SH-SY5Y (cell line): Measurements from ENCODE around the gene KRTAP2-3.
"Not testable (repeated sequence)": the region's sequence is repeated elsewhere in the genome, so short reads cannot be mapped to it uniquely, and the experiment has no call there.

Experiments used
- GATA2 ChIP-seq: IDR thresholded peaks from 2 replicates; pipeline ENCODE4 v1.6.1; 2011; ENCODE audit warnings: mild to moderate bottlenecking, low read depth, low read length
- GATA3 ChIP-seq: IDR thresholded peaks from 2 replicates; pipeline ENCODE4 v1.6.1; 2011; ENCODE audit warnings: low read depth, mild to moderate bottlenecking, low read length, moderate library complexity

The KRTAP2-3 gene, protein sequence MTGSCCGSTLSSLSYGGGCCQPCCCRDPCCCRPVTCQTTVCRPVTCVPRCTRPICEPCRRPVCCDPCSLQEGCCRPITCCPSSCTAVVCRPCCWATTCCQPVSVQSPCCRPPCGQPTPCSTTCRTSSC

DNA sequence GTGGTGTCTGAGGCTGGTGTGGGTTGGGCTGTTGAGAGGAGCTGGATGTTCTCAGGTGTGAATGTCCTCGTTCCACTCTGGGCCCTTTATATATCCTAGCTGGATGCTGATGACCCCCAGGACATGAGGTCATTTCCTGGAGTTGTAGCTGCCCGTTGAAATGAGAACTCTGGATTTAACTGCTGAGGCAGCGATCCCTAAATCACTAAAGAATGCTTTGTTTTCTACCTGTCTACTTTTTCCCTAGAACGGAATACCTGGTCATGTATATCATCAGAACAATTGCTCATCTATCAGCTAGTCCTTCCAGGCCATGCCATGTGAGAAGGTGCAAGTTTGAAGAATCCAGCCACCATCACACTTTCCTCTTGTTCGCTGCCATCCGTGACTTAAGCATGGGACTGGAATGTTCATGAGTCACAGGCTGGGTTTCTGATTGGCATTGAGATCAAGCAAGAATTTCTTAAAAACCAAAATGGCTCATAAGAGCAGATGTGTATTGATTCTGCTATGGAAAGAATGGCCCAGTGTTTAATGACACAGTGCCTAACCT lies at the start of gene KRTAP2-3:
TSS of gene KRTAP2-3 (minus strand) at position 63 of the 553 bp plus-strand sequence. CDS start 64 bp downstream, outside the sequence.
- TF ChIP-seq GATA2 (no peak), GATA3 (no peak)

DNA sequence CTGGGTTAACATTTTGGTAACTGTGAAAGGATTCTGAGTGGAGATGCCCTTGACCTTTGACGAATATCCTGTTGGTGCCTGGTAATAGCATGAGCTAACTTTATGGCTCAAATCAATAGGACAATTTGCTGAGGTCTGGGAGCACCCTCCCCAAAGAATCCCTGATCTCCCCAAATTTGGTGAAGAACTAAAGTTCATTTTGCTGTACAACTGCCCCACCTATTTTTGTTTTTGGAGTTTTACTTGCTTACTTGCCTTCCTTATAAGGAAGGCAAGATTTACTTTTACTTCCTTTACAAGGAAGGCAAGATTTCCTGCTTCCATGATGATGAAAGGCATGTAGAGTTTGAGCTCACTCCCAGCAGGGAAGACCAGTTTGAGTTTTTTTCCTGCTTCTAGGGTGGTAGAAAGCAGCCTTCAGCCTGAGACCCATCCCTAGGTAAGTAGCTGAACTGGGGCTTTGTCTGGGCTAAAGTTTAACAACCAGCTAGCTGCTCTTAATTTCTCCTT lies 48.1 kb upstream of the KRTAP2-3 start:
- TF ChIP-seq GATA3 = no peak
- no peak for TF ChIP-seq GATA2

DNA sequence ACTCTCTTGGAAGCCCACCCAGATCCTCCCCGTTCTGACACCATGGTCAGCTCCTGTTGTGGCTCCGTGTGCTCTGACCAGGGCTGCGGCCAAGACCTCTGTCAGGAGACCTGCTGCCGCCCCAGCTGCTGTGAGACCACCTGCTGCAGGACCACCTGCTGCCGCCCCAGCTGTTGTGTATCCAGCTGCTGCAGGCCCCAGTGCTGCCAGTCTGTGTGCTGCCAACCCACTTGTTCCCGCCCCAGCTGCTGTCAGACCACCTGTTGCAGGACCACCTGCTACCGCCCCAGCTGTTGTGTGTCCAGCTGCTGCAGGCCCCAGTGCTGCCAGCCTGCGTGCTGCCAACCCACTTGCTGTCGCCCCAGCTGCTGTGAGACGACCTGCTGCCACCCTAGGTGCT lies 45.4 kb upstream of the KRTAP2-3 start, which contains the start of gene KRTAP4-9:
TSS of gene KRTAP4-9 (plus strand) at position 43 of the 400 bp plus-strand sequence. CDS start at position 43, 0 bp downstream.
- not testable (repeated sequence) for TF ChIP-seq GATA3, GATA2

DNA sequence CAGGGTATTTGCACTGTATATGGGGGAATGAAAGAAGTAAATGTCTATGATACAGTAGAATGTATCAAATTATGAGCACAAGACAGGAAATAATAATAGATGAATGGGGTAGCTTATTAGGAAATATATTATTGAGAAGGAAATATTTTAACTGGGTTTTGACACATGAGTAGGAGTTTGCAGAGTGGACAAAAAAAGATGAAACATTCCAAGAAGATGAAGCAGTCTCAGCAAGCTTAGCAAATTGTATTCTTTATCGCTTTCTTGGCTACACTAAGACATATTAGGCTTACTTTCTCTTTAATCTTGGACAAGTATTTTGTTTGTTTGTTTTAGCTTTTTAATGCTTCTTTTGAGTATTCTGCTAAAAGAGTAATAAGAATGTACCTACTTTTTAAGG lies 44.0 kb upstream of the KRTAP2-3 start:
- TF ChIP-seq GATA2 (no peak), GATA3 (no peak)

DNA sequence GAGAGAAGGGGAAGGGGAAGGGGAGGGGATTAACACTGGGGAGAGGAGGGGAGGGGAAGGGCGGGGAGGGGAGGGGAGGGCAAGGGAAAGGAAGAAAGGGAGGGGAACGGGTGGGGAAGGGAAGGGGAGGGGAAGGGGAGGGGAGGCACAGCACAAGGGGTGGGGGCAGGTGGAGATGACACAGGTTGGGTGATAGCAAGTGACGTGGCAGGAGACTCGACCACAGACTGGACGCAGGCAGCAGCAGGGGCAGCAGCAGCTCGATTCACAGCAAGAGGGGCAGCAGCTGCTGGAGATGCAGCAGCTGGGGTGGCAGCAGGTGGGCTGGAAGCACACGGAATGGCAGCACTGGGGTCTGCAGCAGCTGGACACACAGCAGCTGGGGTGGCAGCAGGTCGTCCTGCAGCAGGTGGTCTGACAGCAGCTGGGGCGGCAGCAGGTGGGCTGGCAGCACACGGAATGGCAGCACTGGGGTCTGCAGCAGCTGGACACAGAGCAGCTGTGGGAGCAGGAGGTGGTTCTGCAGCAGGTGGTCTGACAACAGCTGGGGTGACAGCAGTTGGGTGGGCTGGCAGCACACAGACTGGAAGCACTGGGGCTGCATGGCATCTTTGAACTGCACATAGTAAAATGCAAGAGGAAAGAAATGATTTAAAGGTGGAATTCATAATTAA lies 41.8 kb upstream of the KRTAP2-3 start, which contains the start of gene KRTAP4-16:
TSS of gene KRTAP4-16 (minus strand) at position 624 of the 674 bp plus-strand sequence. CDS start at position 624, 0 bp downstream.
- TF ChIP-seq GATA3 (no peak), GATA2 (no peak)

DNA sequence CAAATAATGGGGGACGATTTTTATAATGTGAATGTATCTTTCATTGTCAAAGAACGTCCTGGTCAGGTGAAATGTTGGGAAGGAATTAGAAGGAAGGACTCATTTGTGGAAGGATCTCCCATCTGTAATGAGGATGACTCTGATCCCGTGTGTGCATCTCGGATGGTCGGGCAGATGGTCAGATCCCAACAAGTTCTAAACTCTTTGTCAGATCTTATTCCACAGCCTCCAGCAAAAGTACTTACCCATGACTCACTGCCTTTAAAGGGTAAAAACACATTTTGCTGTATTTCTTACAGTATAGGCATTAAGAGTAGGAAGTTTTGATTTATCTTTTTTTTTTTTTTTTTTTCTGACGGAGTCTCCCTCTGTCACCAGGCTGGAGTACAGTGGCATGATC lies 38.6 kb upstream of the KRTAP2-3 start:
- TF ChIP-seq GATA3 (no peak), GATA2 (no peak)

DNA sequence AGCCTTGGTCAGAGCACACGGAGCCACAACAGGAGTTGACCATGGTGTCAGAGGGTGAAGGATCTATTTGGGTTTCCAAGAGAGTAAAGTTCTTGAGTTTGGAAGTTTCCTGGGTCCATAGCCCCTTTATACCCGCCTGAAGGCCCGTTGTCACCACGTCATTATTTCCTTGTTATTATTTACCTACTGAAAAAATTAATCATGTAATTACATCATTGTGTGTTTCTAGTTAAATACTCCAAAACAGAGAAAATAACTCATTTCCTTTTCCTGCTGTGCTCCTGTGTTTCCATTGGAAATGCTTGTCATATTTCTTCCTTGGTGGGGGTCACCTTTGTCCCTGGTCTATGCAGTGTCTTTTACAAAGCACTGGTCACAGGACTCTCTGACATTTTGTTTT lies 38.1 kb upstream of the KRTAP2-3 start, which contains the start of gene KRTAP4-8:
TSS of gene KRTAP4-8 (minus strand) at position 101 of the 400 bp plus-strand sequence. CDS start at position 43, 58 bp downstream.
- no peak for TF ChIP-seq GATA2
- no peak for TF ChIP-seq GATA3

DNA sequence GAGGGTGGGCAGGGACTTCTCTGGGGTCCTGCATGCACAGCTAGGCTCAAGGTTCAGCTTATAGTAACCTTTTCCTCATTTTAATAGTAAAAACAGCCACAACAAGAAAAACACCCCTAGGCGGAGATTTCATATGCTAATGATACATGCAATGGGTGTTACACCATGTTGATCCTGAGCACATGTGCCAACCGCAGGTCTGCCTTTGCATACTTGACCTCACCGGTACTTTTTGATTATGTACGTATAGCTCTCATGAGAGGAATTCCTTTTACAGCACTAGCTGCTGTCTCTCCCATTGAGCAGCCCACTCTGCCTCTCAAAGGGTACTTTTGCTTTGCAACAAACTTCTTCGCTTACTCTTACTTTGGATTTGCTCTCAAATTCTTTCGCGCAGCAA lies 36.1 kb upstream of the KRTAP2-3 start:
- TF ChIP-seq GATA3 (no peak), GATA2 (no peak)

DNA sequence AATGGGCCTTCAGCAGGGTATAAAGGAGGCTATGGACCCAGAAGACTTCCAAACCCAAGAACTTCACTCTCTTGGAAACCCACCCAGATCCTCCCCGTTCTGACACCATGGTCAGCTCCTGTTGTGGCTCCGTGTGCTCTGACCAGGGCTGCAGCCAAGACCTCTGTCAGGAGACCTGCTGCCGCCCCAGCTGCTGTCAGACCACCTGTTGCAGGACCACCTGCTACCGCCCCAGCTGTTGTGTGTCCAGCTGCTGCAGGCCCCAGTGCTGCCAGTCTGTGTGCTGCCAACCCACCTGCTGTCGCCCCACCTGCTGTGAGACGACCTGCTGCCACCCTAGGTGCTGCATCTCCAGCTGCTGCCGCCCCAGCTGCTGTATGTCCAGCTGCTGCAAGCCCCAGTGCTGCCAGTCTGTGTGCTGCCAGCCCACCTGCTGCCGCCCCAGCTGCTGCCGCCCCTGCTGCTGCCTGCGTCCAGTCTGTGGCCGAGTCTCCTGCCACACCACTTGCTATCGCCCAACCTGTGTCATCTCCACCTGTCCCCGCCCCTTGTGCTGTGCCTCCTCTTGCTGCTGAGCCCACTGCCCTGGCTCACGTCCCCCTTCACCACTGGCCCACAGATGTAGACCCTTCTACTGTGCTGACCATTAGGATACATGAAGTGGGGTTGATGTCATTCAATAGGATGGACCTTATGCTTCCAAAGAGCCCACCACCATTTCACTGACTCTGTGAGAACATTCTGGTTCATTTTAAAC lies 24.4 kb upstream of the KRTAP2-3 start, which contains the start of gene KRTAP4-7:
TSS of gene KRTAP4-7 (plus strand) at position 51 of the 757 bp plus-strand sequence. CDS start at position 108, 57 bp downstream.
- not testable (repeated sequence) for TF ChIP-seq GATA3, GATA2

DNA sequence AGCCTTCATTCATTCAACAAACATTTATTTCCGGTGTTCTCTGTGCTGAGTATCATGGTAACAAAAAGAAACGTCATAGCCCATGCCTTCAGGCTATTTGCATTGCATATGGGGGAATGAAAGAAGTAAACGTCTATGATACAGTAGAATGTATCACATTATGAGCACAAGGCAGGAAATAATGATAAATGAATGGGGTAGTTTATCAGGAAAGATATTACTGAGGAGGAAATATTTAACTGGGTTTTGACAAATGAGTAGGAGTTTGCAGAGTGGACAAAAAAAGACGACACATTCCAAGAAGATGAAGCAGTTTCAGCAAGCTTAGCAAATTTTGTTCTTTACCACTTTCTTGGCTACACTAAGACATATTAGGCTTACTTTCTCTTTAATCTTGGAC lies 22.7 kb upstream of the KRTAP2-3 start:
- no peak for TF ChIP-seq GATA2

DNA sequence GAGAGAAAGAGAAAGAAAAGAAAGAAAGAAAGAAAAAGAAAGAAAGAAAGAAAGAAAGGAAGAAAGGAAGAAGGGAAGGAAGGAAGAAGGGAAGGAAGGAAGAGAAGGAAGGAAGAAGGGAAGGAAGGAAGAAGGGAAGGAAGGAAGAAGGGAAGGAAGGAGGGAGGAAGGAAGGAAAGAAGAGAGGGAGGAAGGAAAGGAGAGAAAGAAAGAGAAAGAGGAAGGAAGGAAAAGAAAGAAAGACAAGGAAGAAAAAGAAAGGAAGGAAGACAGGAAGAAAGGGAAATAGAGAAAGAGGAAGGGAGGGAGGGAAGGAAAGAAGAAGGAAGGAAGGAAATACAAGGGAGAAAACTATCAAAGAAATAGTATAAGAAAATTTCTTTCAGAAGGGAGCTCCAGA lies 16.9 kb upstream of the KRTAP2-3 start:
- TF ChIP-seq GATA2 (no peak), GATA3 (no peak)

DNA sequence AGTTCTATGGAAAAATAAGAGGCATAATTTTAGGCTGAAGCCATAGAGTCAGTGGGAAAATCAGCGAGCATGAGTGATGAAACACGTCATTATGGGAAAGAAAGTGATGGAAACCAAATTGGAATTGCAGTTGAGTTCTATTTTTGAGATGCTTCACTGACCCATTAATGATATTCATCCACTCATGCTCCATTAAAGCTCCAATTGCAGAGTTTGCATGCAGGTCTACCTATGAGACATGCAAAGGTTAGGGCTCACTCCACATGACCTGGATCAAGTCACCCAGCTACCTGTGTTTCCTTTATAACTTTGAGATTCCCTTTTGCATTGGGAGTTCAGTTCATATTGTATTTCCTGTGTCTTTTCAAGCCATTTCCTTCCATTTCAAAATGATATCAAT lies 13.8 kb upstream of the KRTAP2-3 start:
- no peak for TF ChIP-seq GATA3
- TF ChIP-seq GATA2 = no peak

DNA sequence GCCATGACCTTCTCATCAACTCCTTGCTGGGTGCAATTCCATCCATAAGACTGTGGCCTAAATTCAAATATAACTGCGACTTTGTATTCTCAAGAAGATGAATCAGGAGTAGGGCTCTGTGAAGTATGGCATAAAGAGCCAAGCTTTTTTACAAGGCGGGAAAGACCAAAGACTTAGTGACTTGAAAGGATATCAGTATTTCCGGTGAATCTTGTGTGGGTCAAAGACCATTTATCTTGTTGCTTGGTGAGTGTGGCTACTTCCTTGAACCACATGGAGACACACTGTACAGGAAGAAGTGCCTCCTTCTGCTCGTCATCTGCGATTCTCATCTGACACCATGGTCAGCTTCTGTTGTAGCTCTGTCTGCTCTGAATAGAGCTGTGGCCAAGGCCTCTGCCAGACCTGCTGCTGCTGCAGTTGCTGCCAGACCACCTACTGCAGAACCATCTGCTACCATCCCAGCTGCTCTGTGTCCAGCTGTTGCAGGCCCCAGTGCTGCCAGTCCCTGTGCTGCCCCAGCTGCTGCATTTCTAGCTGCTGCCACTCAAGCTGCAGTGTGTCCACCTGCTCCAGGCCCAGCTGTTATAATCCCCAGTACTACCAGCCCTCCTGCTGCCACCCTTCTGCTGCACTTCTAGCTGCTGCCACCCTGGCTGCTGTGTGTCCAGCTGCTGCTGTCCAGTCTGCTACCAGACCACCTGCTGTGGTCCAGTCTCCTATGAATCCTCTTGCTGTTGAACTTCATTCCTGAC lies 11.9 kb upstream of the KRTAP2-3 start:
- TF ChIP-seq GATA2 = no peak
- no peak for TF ChIP-seq GATA3
